Non-pigmented ciliary epithelial cell (primary cell): ENCODE data around the gene GOLM1.

Experiments
- DNase-seq: peaks from one replicate; pipeline ENCODE4 v3.0.0-alpha.2; 2010; ENCODE audit warnings: low read depth

GOLM1 gene

GRCh38 chr9:86045654-86046053, 53.7 kb downstream of the GOLM1 start:
- DNase-seq = no peak

GRCh38 chr9:86043999-86044398, 55.4 kb downstream of the GOLM1 start:
- DNase-seq = no peak

- DNase-seq = no peak
Measured at GRCh38 chr9:86043586-86043985, 55.8 kb downstream of the GOLM1 start.

- DNase-seq = no peak
Measured at GRCh38 chr9:86042199-86042978, 57.0 kb downstream of the GOLM1 start.

- DNase-seq = no peak
Measured at GRCh38 chr9:86041311-86041741, 58.0 kb downstream of the GOLM1 start.

GRCh38 chr9:86040861-86041155, 58.5 kb downstream of the GOLM1 start:
- DNase-seq = no peak

- DNase-seq = no peak
Measured at GRCh38 chr9:86039991-86040860, 59.1 kb downstream of the GOLM1 start.

- no peak for DNase-seq
Measured at GRCh38 chr9:86036555-86036954, 62.8 kb downstream of the GOLM1 start.

GRCh38 chr9:86035827-86036440, 63.4 kb downstream of the GOLM1 start:
- DNase-seq = no peak

- no peak for DNase-seq
Measured at GRCh38 chr9:86034863-86035734, 64.3 kb downstream of the GOLM1 start.

GRCh38 chr9:86027767-86028166, 71.6 kb downstream of the GOLM1 start:
- no peak for DNase-seq

- no peak for DNase-seq
Measured at GRCh38 chr9:86022687-86023266, 76.6 kb downstream of the GOLM1 start.

- DNase-seq = no peak
Measured at GRCh38 chr9:86021166-86021565, 78.2 kb downstream of the GOLM1 start.

GRCh38 chr9:86020731-86021130, 78.6 kb downstream of the GOLM1 start:
- DNase-seq = no peak

GRCh38 chr9:86009133-86009532, 90.2 kb downstream of the GOLM1 start:
- no peak for DNase-seq

- no peak for DNase-seq
Measured at GRCh38 chr9:86005253-86005775, 94.0 kb downstream of the GOLM1 start.

GRCh38 chr9:85995599-85995998, 103.8 kb downstream of the GOLM1 start:
- no peak for DNase-seq

- no peak for DNase-seq
Measured at GRCh38 chr9:85995097-85995496, 104.3 kb downstream of the GOLM1 start.

- DNase-seq = no peak
Measured at GRCh38 chr9:85994191-85994590, 105.2 kb downstream of the GOLM1 start.

GRCh38 chr9:85987236-85987635, 112.1 kb downstream of the GOLM1 start:
- DNase-seq = no peak

GRCh38 chr9:85984457-85984856, 114.9 kb downstream of the GOLM1 start:
- no peak for DNase-seq
